ENCODE measurements around the gene ARL6IP1.

Gene ARL6IP1

DNA sequence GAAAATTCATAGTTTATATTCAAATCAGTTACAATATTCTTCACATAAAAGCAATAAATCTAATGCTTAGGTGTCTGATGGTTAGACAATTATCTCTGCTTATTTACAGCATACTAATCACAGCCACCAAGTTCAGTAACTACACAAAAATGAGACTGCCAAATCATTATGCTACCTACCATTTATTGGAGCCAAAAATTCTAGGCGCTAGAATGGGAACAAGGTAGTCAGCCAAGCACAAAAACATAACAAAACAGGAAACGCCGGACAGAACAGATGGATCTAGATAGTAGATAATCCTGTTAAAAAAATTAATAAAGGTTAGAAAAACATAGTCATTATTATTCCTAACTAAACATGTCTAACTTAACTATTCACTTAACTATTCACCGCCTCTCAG, 3.6 kb downstream of the ARL6IP1 start:
- in situ Hi-C loops (cut with HindIII; ENCODE audit: low pct_ligation_motif_present, low sequenced_read_pairs), result no loop called here
- Histone ChIP-seq H3K27me3 (replicated peaks) (no peaks in the 10 kb centered on the region), H3K27ac (no peak overlapping the region), H3K4me3 (ENCODE audit: low read depth, low read length) (no peak overlapping the region), H3K36me3 (replicated peaks) (peaks cover 26% of the 10 kb centered on the region)
- no peak for DNase-seq
- no peak for TF ChIP-seq CTCF (IDR thresholded peaks at IDR 0.05; ENCODE audit: low read depth, low read length, missing control alignments)

GRCh38 chr16:18796377-18796776, 5.0 kb downstream of the ARL6IP1 start:
- no peak for DNase-seq
- no peak for TF ChIP-seq CTCF (IDR thresholded peaks at IDR 0.05; ENCODE audit: low read depth, low read length, missing control alignments)
- Histone ChIP-seq H3K4me3 (ENCODE audit: low read depth, low read length) (no peak overlapping the region), H3K27me3 (replicated peaks) (no peaks in the 10 kb centered on the region), H3K27ac (no peak overlapping the region), H3K36me3 (replicated peaks) (peaks cover 35% of the 10 kb centered on the region)
- in situ Hi-C loops (cut with HindIII; ENCODE audit: low pct_ligation_motif_present, low sequenced_read_pairs), result no loop called here

GRCh38 chr16:18792836-18793433, 8.4 kb downstream of the ARL6IP1 start:
- in situ Hi-C loops (cut with HindIII; ENCODE audit: low pct_ligation_motif_present, low sequenced_read_pairs), result no loop called here
- H3K27me3 ChIP-seq (replicated peaks), result no peaks in the 10 kb centered on the region
- H3K27ac ChIP-seq, result no peak overlapping the region
- no peak for TF ChIP-seq CTCF (IDR thresholded peaks at IDR 0.05; ENCODE audit: low read depth, low read length, missing control alignments)
- DNase-seq, result no peak
- no peak overlapping the region for H3K4me3 ChIP-seq (ENCODE audit: low read depth, low read length)
- peaks cover 55% of the 10 kb centered on the region for H3K36me3 ChIP-seq (replicated peaks)

GRCh38 chr16:18789850-18790706, 11.3 kb downstream of the ARL6IP1 start, which contains the start of gene RPS15A:
RPS15A (minus strand) TSS chr16:18790334; CDS start chr16:18789113, 1,221 bp downstream.
- in situ Hi-C loops (cut with HindIII; ENCODE audit: low pct_ligation_motif_present, low sequenced_read_pairs), result no loop called here
- Histone ChIP-seq H3K36me3 (replicated peaks) (peaks cover 74% of the 10 kb centered on the region), H3K27ac (peak within 1 kb of the TSS; percentile 67), H3K4me3 (ENCODE audit: low read depth, low read length) (peak within 1 kb of the TSS; percentile 100), H3K27me3 (replicated peaks) (no peaks in the 10 kb centered on the region)
- peak; percentile 94 for DNase-seq
- no peak for TF ChIP-seq CTCF (IDR thresholded peaks at IDR 0.05; ENCODE audit: low read depth, low read length, missing control alignments)

- in situ Hi-C loops (cut with HindIII; ENCODE audit: low pct_ligation_motif_present, low sequenced_read_pairs), result no loop called here
- H3K27me3 ChIP-seq (replicated peaks), result no peaks in the 10 kb centered on the region
- TF ChIP-seq CTCF (IDR thresholded peaks at IDR 0.05; ENCODE audit: low read depth, low read length, missing control alignments), result no peak
- peak overlapping the region; percentile 67 for H3K27ac ChIP-seq
- peaks cover 79% of the 10 kb centered on the region for H3K36me3 ChIP-seq (replicated peaks)
- H3K4me3 ChIP-seq (ENCODE audit: low read depth, low read length), result peak overlapping the region; percentile 100
- no peak for DNase-seq
Measured at GRCh38 chr16:18789515-18789849, 11.9 kb downstream of the ARL6IP1 start.
